Measurements from ENCODE around the gene NAALADL2. TPM values are rescaled to one million over a fixed set of nuclear protein-coding genes. Genes with fewer than 3 reads are reported as not detected.

NAALADL2 gene
- total RNA-seq, 1 experiment from 2014 or later, result 1.6 TPM

- no peak overlapping the region for H2BK12ac ChIP-seq (ENCODE audit: insufficient read length, low read depth, low read length)
- no peak overlapping the region for H2BK120ac ChIP-seq (ENCODE audit: low read depth, low read length, poor library complexity, severe bottlenecking)
- TF ChIP-seq, protein P1, sequence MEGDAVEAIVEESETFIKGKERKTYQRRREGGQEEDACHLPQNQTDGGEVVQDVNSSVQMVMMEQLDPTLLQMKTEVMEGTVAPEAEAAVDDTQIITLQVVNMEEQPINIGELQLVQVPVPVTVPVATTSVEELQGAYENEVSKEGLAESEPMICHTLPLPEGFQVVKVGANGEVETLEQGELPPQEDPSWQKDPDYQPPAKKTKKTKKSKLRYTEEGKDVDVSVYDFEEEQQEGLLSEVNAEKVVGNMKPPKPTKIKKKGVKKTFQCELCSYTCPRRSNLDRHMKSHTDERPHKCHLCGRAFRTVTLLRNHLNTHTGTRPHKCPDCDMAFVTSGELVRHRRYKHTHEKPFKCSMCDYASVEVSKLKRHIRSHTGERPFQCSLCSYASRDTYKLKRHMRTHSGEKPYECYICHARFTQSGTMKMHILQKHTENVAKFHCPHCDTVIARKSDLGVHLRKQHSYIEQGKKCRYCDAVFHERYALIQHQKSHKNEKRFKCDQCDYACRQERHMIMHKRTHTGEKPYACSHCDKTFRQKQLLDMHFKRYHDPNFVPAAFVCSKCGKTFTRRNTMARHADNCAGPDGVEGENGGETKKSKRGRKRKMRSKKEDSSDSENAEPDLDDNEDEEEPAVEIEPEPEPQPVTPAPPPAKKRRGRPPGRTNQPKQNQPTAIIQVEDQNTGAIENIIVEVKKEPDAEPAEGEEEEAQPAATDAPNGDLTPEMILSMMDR (conservative IDR thresholded peaks at IDR 0.05), result no peak
- H3K27ac ChIP-seq (ENCODE audit: insufficient read length, low read depth, low read length), result no peak overlapping the region
- H3K4me1 ChIP-seq (ENCODE audit: insufficient read depth, low read length), result no peaks in the 10 kb centered on the region; the same call in 1 of the 2 replicates
- no peaks in the 10 kb centered on the region for H3K9me3 ChIP-seq (ENCODE audit: control insufficient read depth, low read depth, low read length)
- H3K4me2 ChIP-seq (ENCODE audit: insufficient read depth, insufficient read length, low read length), result no peak overlapping the region
- no peak overlapping the region for H3K14ac ChIP-seq (ENCODE audit: insufficient read depth, low read length)
- no peaks in the 10 kb centered on the region for H3K9me3 Mint-ChIP-seq
- no peak for DNase-seq
- H3K23me2 ChIP-seq (ENCODE audit: insufficient read length, low read depth, low read length, poor library complexity, severe bottlenecking), result no peaks in the 10 kb centered on the region
- no peaks in the 10 kb centered on the region for H3K36me3 Mint-ChIP-seq (ENCODE audit: insufficient read depth in 1 of 3, low read depth in 3 of 3)
- H3K23ac ChIP-seq (ENCODE audit: insufficient read length, low read depth, low read length), result no peak overlapping the region
- H3K18ac ChIP-seq (ENCODE audit: insufficient read length, low read depth, low read length), result no peak overlapping the region
- H3K9ac ChIP-seq (ENCODE audit: extremely low read depth, insufficient read length, low read length), result no peak overlapping the region
- WGBS (ENCODE audit: extremely low coverage, insufficient read length, low lambda C conversion rate), result no CpG with 5 or more reads among the region's 2 CpGs
- no peak overlapping the region for H2AK5ac ChIP-seq (ENCODE audit: insufficient read length, low read length)
- no peak overlapping the region for H3K4me3 Mint-ChIP-seq
- no peak overlapping the region for H2AFZ ChIP-seq (ENCODE audit: low read length)
- no peaks in the 10 kb centered on the region for H3K27me3 Mint-ChIP-seq (ENCODE audit: low read depth)
- no peak overlapping the region for H2BK5ac ChIP-seq (ENCODE audit: insufficient read length, low read length)
- no peak overlapping the region for H4K8ac ChIP-seq (replicated peaks; ENCODE audit: insufficient read length, low read depth, low read length)
- no peak overlapping the region for H3K56ac ChIP-seq (ENCODE audit: insufficient read length, low read depth, low read length)
- peak overlapping the region in 1 of 3 experiments; percentile 85; a peak in 1 of 7 replicates for H3K27ac Mint-ChIP-seq
- no peak overlapping the region for H3T11ph ChIP-seq (ENCODE audit: low read length)
- no peak overlapping the region for H2BK20ac ChIP-seq (ENCODE audit: low read depth, low read length, poor library complexity, severe bottlenecking)
- H4K5ac ChIP-seq (ENCODE audit: insufficient read length, low read depth, low read length), result no peak overlapping the region
- no peak overlapping the region for H4K91ac ChIP-seq (ENCODE audit: insufficient read length, low read depth, low read length)
- H3K4ac ChIP-seq (ENCODE audit: low read depth, low read length), result no peak overlapping the region
- peaks cover 25 to 30% of the 10 kb centered on the region in 2 experiments for H3K4me1 Mint-ChIP-seq
- no peaks in the 10 kb centered on the region for H4K20me1 ChIP-seq (ENCODE audit: control insufficient read depth, insufficient read depth, insufficient read length)
- H3K27me3 ChIP-seq (ENCODE audit: insufficient read depth, low read length), result no peaks in the 10 kb centered on the region
- no peaks in the 10 kb centered on the region for H3K79me2 ChIP-seq (ENCODE audit: insufficient read depth, low read length)
- H3K79me1 ChIP-seq (ENCODE audit: insufficient read depth, low read depth, low read length, poor library complexity, severe bottlenecking), result no peaks in the 10 kb centered on the region
- no peak overlapping the region for H2BK15ac ChIP-seq (ENCODE audit: low read depth, low read length)
Measured at GRCh38 chr3:175155172-175155571, 296.0 kb downstream of the NAALADL2 start.

Measured in H9 (cell line).